OCI-LY7 (cell line): ENCODE data around the gene GMDS.

Experiments used
- CTCF ChIP-seq: fragments of 200-600 bp; sonication (generic); conservative IDR thresholded peaks from 2 replicates; pipeline ENCODE4 v1.5.1; 2014; ENCODE audit warnings: mild to moderate bottlenecking, antibody characterized with exemption, low read length, moderate library complexity, mixed read lengths
- EZH2phosphoT487 ChIP-seq: fragments of 200-600 bp; sonication (generic); IDR thresholded peaks from 2 replicates; pipeline ENCODE4 v1.6.1; 2018; ENCODE audit warnings: low read depth, borderline replicate concordance, mild to moderate bottlenecking, mixed run types, antibody characterized with exemption, low read length, moderate library complexity, mixed read lengths

GRCh38 chr6:1780251-1780867 lies 465.0 kb downstream of the GMDS start:
- TF ChIP-seq CTCF (no peak), EZH2phosphoT487 (no peak)
